ENCODE data around the gene DENND4A.
"Not testable (repeated sequence)": the region's sequence is repeated elsewhere in the genome, so short reads cannot be mapped to it uniquely, and the experiment has no call there.

DNA sequence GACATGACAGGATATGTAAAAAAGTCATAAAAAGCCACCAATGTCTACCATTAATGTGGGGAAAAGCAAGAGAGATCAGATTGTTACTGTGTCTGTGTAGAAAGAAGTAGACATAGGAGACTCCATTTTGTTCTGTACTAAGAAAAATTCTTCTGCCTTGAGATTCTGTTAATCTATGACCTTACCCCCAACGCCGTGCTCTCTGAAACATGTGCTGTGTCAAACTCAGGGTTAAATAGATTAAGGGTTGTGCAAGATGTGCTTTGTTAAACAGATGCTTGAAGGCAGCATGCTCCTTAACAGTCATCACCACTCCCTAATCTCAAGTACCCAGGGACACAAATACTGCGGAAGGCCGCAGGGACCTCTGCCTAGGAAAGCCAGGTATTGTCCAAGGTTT is 58.5 kb downstream of the DENND4A start:
- TF ChIP-seq, protein P1, sequence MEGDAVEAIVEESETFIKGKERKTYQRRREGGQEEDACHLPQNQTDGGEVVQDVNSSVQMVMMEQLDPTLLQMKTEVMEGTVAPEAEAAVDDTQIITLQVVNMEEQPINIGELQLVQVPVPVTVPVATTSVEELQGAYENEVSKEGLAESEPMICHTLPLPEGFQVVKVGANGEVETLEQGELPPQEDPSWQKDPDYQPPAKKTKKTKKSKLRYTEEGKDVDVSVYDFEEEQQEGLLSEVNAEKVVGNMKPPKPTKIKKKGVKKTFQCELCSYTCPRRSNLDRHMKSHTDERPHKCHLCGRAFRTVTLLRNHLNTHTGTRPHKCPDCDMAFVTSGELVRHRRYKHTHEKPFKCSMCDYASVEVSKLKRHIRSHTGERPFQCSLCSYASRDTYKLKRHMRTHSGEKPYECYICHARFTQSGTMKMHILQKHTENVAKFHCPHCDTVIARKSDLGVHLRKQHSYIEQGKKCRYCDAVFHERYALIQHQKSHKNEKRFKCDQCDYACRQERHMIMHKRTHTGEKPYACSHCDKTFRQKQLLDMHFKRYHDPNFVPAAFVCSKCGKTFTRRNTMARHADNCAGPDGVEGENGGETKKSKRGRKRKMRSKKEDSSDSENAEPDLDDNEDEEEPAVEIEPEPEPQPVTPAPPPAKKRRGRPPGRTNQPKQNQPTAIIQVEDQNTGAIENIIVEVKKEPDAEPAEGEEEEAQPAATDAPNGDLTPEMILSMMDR (IDR thresholded peaks at IDR 0.05) = not testable (repeated sequence)
- TF ChIP-seq POLR2AphosphoS5 (IDR thresholded peaks at IDR 0.05) = not testable (repeated sequence)

Data from gastroesophageal sphincter (tissue), 3 donors.